AG09319 (cell line): ENCODE data around the gene KIFAP3.
A peak's percentile ranks its signal among the peaks of the same experiment; 100 is the strongest.

ENCODE experiments used
- DNase-seq: peaks from one replicate; pipeline ENCODE4 v3.0.0-alpha.2; 2010; ENCODE audit warnings: low read depth; ENCODE audit errors: extremely low read depth
- TF ChIP-seq, protein P1 (sequence below): IDR thresholded peaks from 2 replicates; pipeline ENCODE4 v1.5.1; 2011; ENCODE audit warnings: low read depth, mild to moderate bottlenecking, inconsistent platforms, low read length, moderate library complexity

The KIFAP3 gene

DNA sequence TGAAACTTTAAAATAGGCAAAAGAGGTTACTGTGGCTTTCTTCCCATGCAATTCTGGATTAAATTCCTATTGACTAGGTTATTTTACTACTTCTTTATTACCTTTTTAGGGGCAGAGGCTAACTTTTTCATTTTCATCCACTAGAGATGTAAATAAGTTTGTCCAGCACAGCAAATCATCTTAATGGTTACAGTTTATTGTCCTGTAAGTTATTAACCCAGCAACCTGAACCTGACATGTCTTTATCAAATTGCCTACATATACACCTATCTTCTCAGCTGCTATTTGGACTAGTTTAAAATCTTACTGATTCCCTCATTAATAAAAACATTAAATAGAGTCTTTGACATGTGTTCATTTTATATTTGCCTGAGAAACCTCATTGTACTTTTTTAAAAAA, 173.9 kb downstream of the KIFAP3 start:
- no peak for DNase-seq
- TF ChIP-seq, protein P1, sequence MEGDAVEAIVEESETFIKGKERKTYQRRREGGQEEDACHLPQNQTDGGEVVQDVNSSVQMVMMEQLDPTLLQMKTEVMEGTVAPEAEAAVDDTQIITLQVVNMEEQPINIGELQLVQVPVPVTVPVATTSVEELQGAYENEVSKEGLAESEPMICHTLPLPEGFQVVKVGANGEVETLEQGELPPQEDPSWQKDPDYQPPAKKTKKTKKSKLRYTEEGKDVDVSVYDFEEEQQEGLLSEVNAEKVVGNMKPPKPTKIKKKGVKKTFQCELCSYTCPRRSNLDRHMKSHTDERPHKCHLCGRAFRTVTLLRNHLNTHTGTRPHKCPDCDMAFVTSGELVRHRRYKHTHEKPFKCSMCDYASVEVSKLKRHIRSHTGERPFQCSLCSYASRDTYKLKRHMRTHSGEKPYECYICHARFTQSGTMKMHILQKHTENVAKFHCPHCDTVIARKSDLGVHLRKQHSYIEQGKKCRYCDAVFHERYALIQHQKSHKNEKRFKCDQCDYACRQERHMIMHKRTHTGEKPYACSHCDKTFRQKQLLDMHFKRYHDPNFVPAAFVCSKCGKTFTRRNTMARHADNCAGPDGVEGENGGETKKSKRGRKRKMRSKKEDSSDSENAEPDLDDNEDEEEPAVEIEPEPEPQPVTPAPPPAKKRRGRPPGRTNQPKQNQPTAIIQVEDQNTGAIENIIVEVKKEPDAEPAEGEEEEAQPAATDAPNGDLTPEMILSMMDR: no peak

DNA sequence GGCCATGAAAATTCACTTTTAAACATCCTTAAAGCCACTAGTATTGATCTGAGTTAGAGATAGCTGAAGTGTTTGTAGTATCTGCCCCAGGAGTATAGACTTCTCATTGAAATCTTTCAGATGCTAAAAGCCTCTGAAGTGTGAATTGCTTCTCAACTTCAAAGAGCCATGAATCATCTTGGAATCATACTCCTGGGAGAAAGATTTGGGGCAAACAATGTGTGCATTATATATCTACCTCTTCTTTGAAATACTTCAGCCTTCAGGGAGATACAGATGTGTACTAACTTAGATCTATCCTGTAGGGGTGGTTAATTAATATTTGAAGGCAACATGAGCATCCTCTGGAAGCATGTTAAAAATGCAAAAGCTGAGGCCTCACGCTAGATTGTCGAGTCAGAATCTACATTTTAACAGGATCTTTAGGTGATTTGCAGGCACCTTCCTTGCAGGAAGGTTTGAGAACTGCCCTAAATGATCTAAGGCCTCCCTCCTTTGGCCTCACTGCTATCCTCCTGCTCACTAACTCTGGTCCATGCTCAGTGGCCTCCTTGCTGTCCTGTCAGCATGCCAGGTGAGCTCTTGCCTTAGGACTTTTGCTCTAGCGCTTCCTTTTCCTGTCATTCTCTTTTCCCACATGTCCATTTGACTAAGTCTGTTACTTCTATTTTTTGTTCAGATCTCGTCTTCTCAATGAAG, 174.8 kb downstream of the KIFAP3 start:
- TF ChIP-seq, protein P1: no peak
- no peak for DNase-seq

DNA sequence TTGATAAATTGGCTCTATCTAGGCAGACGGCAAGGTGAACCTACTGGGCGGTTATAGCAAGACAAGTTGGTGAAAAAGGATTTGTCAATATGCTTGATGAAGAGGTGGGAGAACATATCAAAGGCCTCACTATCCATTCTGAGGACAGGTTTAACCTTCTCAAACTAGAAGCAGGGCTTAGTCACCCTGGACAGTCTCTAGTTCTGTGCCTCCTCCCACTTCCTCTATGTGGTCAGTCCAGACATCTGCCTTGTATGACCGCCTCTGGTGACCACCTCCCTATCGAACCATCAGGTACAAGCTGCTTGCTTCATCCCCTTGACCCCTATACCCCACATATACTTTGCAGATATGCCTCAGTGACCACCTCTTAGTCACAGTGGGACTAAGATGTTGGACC, 178.5 kb downstream of the KIFAP3 start:
- no peak for DNase-seq
- TF ChIP-seq, protein P1: no peak

DNA sequence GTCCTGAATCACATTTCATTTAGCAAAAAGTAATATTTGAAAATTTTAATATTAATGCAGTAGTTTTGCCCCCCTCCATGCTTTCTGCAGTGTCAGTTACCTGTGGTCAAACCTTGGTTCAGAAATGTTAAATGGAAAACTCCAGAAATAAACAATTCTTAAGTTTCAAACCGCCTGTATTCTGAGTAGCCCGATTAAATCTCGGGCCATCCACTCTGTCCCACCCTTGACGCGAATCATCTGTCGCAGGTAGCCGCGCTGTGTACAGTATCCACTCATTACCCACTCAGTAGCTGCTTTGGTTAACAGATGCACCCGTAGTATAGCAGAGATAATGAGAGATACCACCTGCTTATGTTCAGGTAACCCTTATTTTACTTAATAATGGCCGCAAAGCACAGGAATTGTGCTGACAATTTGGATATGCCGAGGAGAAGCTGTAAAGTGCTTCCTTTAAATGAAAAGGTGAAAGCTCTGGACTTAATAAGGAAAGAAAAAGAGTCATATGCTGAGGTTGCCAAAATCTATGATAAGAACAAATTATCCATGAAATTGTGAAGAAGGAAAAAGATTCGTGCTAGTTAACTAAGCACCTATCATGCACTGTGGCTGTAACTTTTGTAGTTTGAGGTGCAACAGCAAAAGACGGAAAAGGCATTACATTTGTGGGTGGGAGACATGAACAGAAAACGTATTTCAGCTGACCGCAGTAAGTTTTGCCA, 179.9 kb downstream of the KIFAP3 start:
- TF ChIP-seq, protein P1: no peak
- no peak for DNase-seq

DNA sequence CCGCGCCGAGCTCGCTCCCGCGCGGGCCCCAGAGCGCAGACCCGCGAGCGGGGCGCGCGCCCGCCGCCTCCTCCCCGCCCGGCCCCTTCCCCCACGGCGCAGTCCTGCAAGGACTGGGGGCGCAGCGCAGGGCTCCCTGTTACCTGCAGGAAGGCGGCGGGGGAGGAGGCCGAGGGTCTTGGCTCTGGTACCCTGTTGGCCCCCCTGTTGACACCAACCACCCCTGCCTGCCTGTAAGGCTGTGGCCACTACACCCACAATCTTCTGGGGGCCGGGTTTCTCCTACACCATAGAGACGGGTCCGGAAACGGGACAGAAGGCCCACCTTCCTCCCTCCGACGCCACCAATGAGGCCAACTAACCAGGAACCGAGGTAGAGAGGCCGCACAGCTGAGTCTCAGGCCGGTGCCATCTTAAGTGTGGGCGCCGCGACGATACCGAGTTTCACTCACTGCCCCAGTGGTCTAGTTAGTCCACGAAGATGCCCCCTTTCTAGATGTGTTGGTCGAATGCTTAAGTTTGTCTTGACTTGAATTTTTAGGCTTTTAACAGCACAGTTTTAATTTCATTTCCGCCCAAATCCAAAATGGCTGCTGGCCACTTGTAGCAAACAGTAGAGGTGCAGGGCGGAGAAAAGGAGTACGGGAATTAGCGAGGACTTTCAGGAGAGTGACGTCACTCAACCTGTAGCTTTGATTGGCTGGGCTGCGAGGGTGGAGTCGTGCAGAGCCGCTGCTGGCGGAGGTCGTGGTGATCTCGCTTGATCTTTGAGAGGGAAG, 180.7 kb downstream of the KIFAP3 start, which contains the start of gene SCYL3:
SCYL3 (minus strand) TSS at position 252 of the 779 bp plus-strand sequence. CDS start 5,056 bp downstream, outside the sequence.
- DNase-seq: peak; percentile 94
- TF ChIP-seq, protein P1: no peak

DNA sequence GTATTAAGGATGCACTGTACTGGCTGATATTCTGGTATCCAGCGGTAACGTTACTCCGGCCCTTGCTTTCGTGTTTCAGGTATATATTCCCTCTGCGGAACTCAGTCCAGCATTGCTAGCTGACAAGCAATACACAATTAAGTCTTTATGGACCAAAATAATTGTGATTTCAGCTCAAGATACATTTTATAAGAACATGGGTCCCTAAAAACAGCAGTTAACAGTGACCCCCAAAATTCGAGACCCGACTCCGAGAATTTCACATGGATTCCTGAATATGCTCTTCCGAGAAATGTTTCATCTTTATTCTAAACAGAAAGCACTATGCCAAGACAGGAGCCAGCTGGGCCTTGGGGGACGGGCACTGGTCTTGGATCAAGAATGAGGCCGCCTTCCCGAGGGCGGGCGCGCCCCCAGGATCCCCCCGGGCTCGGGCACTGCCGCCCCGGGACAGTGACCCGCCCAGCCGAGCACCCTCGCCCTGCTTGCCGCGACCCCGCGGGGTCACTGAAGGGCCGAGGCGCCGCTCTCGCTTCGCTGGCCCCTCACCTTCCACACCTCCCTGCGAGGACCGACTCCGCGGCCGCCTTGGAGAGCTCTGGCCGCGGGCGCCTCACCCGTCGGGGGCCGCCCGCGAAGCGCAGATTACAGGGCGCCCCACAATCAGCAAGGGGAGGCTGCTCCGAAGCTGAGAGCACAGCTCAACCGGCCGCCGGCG, 181.4 kb downstream of the KIFAP3 start:
- TF ChIP-seq, protein P1: no peak
- no peak for DNase-seq
